Measurements from ENCODE around the gene TPM4.

GRCh38 chr19:16133818-16134217 is 57.5 kb downstream of the TPM4 start:
- TF ChIP-seq, protein P1, sequence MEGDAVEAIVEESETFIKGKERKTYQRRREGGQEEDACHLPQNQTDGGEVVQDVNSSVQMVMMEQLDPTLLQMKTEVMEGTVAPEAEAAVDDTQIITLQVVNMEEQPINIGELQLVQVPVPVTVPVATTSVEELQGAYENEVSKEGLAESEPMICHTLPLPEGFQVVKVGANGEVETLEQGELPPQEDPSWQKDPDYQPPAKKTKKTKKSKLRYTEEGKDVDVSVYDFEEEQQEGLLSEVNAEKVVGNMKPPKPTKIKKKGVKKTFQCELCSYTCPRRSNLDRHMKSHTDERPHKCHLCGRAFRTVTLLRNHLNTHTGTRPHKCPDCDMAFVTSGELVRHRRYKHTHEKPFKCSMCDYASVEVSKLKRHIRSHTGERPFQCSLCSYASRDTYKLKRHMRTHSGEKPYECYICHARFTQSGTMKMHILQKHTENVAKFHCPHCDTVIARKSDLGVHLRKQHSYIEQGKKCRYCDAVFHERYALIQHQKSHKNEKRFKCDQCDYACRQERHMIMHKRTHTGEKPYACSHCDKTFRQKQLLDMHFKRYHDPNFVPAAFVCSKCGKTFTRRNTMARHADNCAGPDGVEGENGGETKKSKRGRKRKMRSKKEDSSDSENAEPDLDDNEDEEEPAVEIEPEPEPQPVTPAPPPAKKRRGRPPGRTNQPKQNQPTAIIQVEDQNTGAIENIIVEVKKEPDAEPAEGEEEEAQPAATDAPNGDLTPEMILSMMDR (IDR thresholded peaks at IDR 0.05): no peak
- no peak for TF ChIP-seq POLR2AphosphoS5 (IDR thresholded peaks at IDR 0.05)
- no peak for TF ChIP-seq POLR2A (IDR thresholded peaks at IDR 0.05)
